ENCODE data around the gene PALB2.

Gene PALB2

GRCh38 chr16:23640931-23641765 lies at the start of gene PALB2, which contains the start of gene DCTN5:
TSS of gene PALB2 (minus strand) at chr16:23641310. CDS start at chr16:23641157, 153 bp downstream.
TSS of gene DCTN5 (plus strand) at chr16:23641466. CDS start at chr16:23641543, 77 bp downstream.
- DNase-seq, result peak; percentile 98

GRCh38 chr16:23689442-23690187 lies 48.5 kb upstream of the PALB2 start:
- DNase-seq, result no peak

- no peak for DNase-seq
Measured at GRCh38 chr16:23687034-23687808, 46.1 kb upstream of the PALB2 start.

- no peak for DNase-seq
Measured at GRCh38 chr16:23683487-23683886, 42.4 kb upstream of the PALB2 start.

GRCh38 chr16:23682181-23682580 lies 41.1 kb upstream of the PALB2 start:
- no peak for DNase-seq

- peak; percentile 28 for DNase-seq
Measured at GRCh38 chr16:23679986-23680336, 38.9 kb upstream of the PALB2 start.

- DNase-seq, result peak; percentile 71
Measured at GRCh38 chr16:23679274-23679985, 38.3 kb upstream of the PALB2 start.

- DNase-seq, result peak; percentile 97
Measured at GRCh38 chr16:23678430-23679273, 37.5 kb upstream of the PALB2 start, which contains the start of gene PLK1. TSS of gene PLK1 (plus strand) at chr16:23678889. CDS start at chr16:23678933, 44 bp downstream.

- DNase-seq, result no peak
Measured at GRCh38 chr16:23676924-23677480, 35.9 kb upstream of the PALB2 start.

GRCh38 chr16:23673971-23674614 lies 33.0 kb upstream of the PALB2 start:
- DNase-seq, result no peak

- no peak for DNase-seq
Measured at GRCh38 chr16:23670137-23670776, 29.1 kb upstream of the PALB2 start.

- no peak for DNase-seq
Measured at GRCh38 chr16:23668873-23669272, 27.8 kb upstream of the PALB2 start.

GRCh38 chr16:23668225-23668624 lies 27.1 kb upstream of the PALB2 start:
- DNase-seq, result no peak

GRCh38 chr16:23667355-23667659 lies 26.2 kb upstream of the PALB2 start:
- DNase-seq, result no peak

- DNase-seq, result no peak
Measured at GRCh38 chr16:23666571-23667354, 25.7 kb upstream of the PALB2 start.

- no peak for DNase-seq
Measured at GRCh38 chr16:23663918-23664317, 22.8 kb upstream of the PALB2 start.

GRCh38 chr16:23651943-23652468 lies 10.9 kb upstream of the PALB2 start:
- no peak for DNase-seq

- no peak for DNase-seq
Measured at GRCh38 chr16:23650674-23651416, 9.7 kb upstream of the PALB2 start.
